SK-N-SH (cell line): ENCODE data around the gene ZNF335. TPM values are rescaled to one million over a fixed set of nuclear protein-coding genes. Genes with fewer than 3 reads are reported as not detected.
"Not testable (repeated sequence)": the region's sequence is repeated elsewhere in the genome, so short reads cannot be mapped to it uniquely, and the experiment has no call there.

Source experiments
- CTCF ChIA-PET: fragments of 300-600, 350-600 bp; formaldehyde crosslinking; extraction: SDS; loops from one replicate; lab custom pipeline; 2021; lab: Yijun Ruan, JAX
- POLR2A ChIA-PET: fragments of 350-600 bp; sonication (Branson Sonifier 250); formaldehyde crosslinking; extraction: SDS; loops from one replicate; lab custom pipeline; 2020; ENCODE audit warnings: antibody characterized with exemption, inconsistent platforms; lab: Yijun Ruan, JAX
- DNase-seq: peaks from one replicate; pipeline ENCODE4 v3.0.0; 2012
- H2AFZ ChIP-seq: fragments of 200-600 bp; sonication (generic); 2 replicates; pipeline ENCODE4 v1.8.1; 2016; ENCODE audit warnings: antibody characterized with exemption, mild to moderate bottlenecking, low read depth
- H3F3A ChIP-seq: fragments of 200-600 bp; sonication (generic); replicated peaks from 2 replicates; pipeline ENCODE3; 2016; ENCODE audit warnings: antibody characterized with exemption, mild to moderate bottlenecking; ENCODE audit not compliant: insufficient read depth
- H3K27ac ChIP-seq, 2 experiments: fragments of 200-500 bp in 1 of 2; fragments of 200-600 bp in 1 of 2; sonication (Bioruptor generic) in 1 of 2; sonication (generic), shearing (Covaris generic) in 1 of 2; 2 replicates each; pipeline versions ENCODE4 v1.5.1 to v1.6.1; 2014 to 2016; ENCODE audit warnings: low read depth in 2 of 2, inconsistent platforms in 1 of 2, low read length in 1 of 2, mild to moderate bottlenecking in 1 of 2, mixed read lengths in 1 of 2
- H3K27me3 ChIP-seq: fragments of 200-600 bp; sonication (generic), shearing (Covaris generic); 2 replicates; pipeline ENCODE4 v1.6.1; 2016; ENCODE audit warnings: mixed run types; ENCODE audit not compliant: insufficient read depth
- H3K36me3 ChIP-seq, 2 experiments: fragments of 200-500 bp in 1 of 2; fragments of 200-600 bp in 1 of 2; sonication (Bioruptor generic) in 1 of 2; sonication (generic) in 1 of 2; replicated peaks in 1 of 2; 2 replicates each; pipeline versions ENCODE3 to v1.5.1; 2014 to 2016; ENCODE audit warnings: low read length in 1 of 2, mild to moderate bottlenecking in 1 of 2; ENCODE audit not compliant: insufficient read depth in 2 of 2, control insufficient read depth in 1 of 2
- H3K4me1 ChIP-seq, 2 experiments: fragments of 200-500 bp in 1 of 2; fragments of 200-600 bp in 1 of 2; sonication (Bioruptor generic) in 1 of 2; sonication (generic), shearing (Covaris generic) in 1 of 2; 2 replicates each; pipeline versions ENCODE4 v1.5.1 to v1.6.1; 2014 to 2016; ENCODE audit warnings: low read depth in 1 of 2, low read length in 1 of 2, mixed run types in 1 of 2; ENCODE audit not compliant: insufficient read depth in 2 of 2, control insufficient read depth in 1 of 2
- H3K4me2 ChIP-seq: fragments of 200-600 bp; sonication (generic), shearing (Covaris generic); 2 replicates; pipeline ENCODE4 v1.6.1; 2017; ENCODE audit warnings: mixed run types
- H3K4me3 ChIP-seq, 2 experiments: fragments of 200-500 bp in 1 of 2; fragments of 200-600 bp in 1 of 2; sonication (Bioruptor generic) in 1 of 2; sonication (generic), shearing (Covaris generic) in 1 of 2; 2 replicates each; pipeline versions ENCODE4 v1.5.1 to v1.8.1; 2014 to 2016; ENCODE audit warnings: low read depth in 2 of 2, inconsistent platforms in 1 of 2, low read length in 1 of 2, mild to moderate bottlenecking in 1 of 2, mixed read lengths in 1 of 2, moderate library complexity in 1 of 2
- H3K79me2 ChIP-seq: fragments of 200-600 bp; sonication (generic); 2 replicates; pipeline ENCODE4 v1.8.1; 2017; ENCODE audit warnings: mild to moderate bottlenecking; ENCODE audit not compliant: insufficient read depth
- H3K9ac ChIP-seq: fragments of 200-600 bp; sonication (generic); 2 replicates; pipeline ENCODE4 v1.6.1; 2017; ENCODE audit warnings: mixed run types
- H3K9me2 ChIP-seq: fragments of 200-600 bp; sonication (generic); 2 replicates; pipeline ENCODE4 v1.6.1; 2017; ENCODE audit warnings: mixed run types
- H3K9me3 ChIP-seq: fragments of 200-600 bp; sonication (generic); 2 replicates; pipeline ENCODE4 v1.6.1; 2017; ENCODE audit warnings: mixed run types, mild to moderate bottlenecking, moderate library complexity
- H4K20me1 ChIP-seq: fragments of 200-600 bp; sonication (generic); 2 replicates; pipeline ENCODE4 v1.6.1; 2017; ENCODE audit warnings: mild to moderate bottlenecking, mixed run types; ENCODE audit not compliant: insufficient read depth
- CHD2 ChIP-seq: fragments of 150-350 bp; IDR thresholded peaks from 2 replicates; pipeline ENCODE4 v1.6.1; 2018; ENCODE audit warnings: low read length; ENCODE audit not compliant: partially characterized antibody
- CTCF ChIP-seq: fragments of 200-600 bp; sonication (generic); IDR thresholded peaks from 2 replicates; pipeline ENCODE4 v1.6.1; 2017; ENCODE audit warnings: antibody characterized with exemption, mild to moderate bottlenecking, moderate library complexity
- ELF1 ChIP-seq: IDR thresholded peaks from 2 replicates; pipeline ENCODE4 v1.4.0; 2012
- FOXJ3 ChIP-seq: sonication (generic); formaldehyde crosslinking; IDR thresholded peaks from 2 replicates; pipeline ENCODE4 v1.5.1; 2020; ENCODE audit warnings: mild to moderate bottlenecking, missing genetic modification reagents
- FOXM1 ChIP-seq: IDR thresholded peaks from 2 replicates; pipeline ENCODE4 v1.4.0; 2012; ENCODE audit warnings: low read depth, mild to moderate bottlenecking
- GABPA ChIP-seq: IDR thresholded peaks from 2 replicates; pipeline ENCODE4 v1.4.0; 2012; ENCODE audit warnings: low read depth, mild to moderate bottlenecking
- IRF3 ChIP-seq: fragments of 150-350 bp; IDR thresholded peaks from 2 replicates; pipeline ENCODE4 v1.6.1; 2016; ENCODE audit warnings: mild to moderate bottlenecking, low read depth, low read length
- JUND ChIP-seq: IDR thresholded peaks from 2 replicates; pipeline ENCODE4 v1.4.0; 2012
- MAX ChIP-seq: IDR thresholded peaks from 2 replicates; pipeline ENCODE4 v1.4.0; 2012; ENCODE audit warnings: low read depth
- MXI1 ChIP-seq: IDR thresholded peaks from 2 replicates; pipeline ENCODE4 v1.6.1; 2012; ENCODE audit warnings: mild to moderate bottlenecking, low read depth, low read length, improper control_type of control experiment
- NRF1 ChIP-seq: IDR thresholded peaks from 2 replicates; pipeline ENCODE4 v1.6.1; 2012; ENCODE audit warnings: low read depth, mild to moderate bottlenecking, low read length
- REST ChIP-seq: IDR thresholded peaks from 2 replicates; pipeline ENCODE4 v1.6.1; 2012; ENCODE audit warnings: mild to moderate bottlenecking, low read depth, low read length, moderate library complexity
- SMC3 ChIP-seq: IDR thresholded peaks from 2 replicates; pipeline ENCODE4 v1.6.1; 2012; ENCODE audit warnings: low read depth, low read length, improper control_type of control experiment
- TCF12 ChIP-seq: IDR thresholded peaks from 2 replicates; pipeline ENCODE4 v1.4.0; 2012
- ZBTB33 ChIP-seq: IDR thresholded peaks from 2 replicates; pipeline ENCODE4 v1.4.0; 2012; ENCODE audit warnings: low read depth, borderline replicate concordance
- WGBS: methylation state at CpG from one replicate; pipeline ENCODE4 v1.1.6; 2017; ENCODE audit warnings: low lambda C conversion rate; 5-methylcytosine and 5-hydroxymethylcytosine counted together
- polyA plus RNA-seq, 3 experiments: library from polyadenylated mRNA; depleted of rRNA; stranded (reverse); fragments of >200 nt; gene quantifications; 2 replicates each; pipeline ENCODE4 v1.2.3, GENCODE V29; 2012

Gene ZNF335
- polyA plus RNA-seq, 1 of the 3 experiments (the other 2 are of a cell fraction): 11.7 TPM

- TF ChIP-seq MXI1 (no peak), CTCF (no peak)
Measured at GRCh38 chr20:45902199-45902701, 69.8 kb downstream of the ZNF335 start (continued).

GRCh38 chr20:45901332-45901731, 70.7 kb downstream of the ZNF335 start:
- H3K27me3 ChIP-seq, H3K9me3 ChIP-seq, H3K4me3 ChIP-seq, H2AFZ ChIP-seq, POLR2A ChIA-PET, H3K79me2 ChIP-seq, H3K4me2 ChIP-seq, DNase-seq, H3K27ac ChIP-seq, H3K9ac ChIP-seq, H4K20me1 ChIP-seq, H3K9me2 ChIP-seq, H3K4me1 ChIP-seq: not testable (repeated sequence)
- 100% methylated on average over 6 of the region's 6 CpGs for WGBS
- CTCF ChIA-PET: interaction anchor here (4.2 kb wide), 1 partner anchor 10 kb away, joined by 16 read pairs; the partner anchor contains the start of genes CTSA and NEURL2
- Histone ChIP-seq H3F3A (peaks cover 20% of the 10 kb centered on the region), H3K36me3 (peaks cover 26 to 55% of the 10 kb centered on the region in 2 experiments)

GRCh38 chr20:45899046-45899835, 72.8 kb downstream of the ZNF335 start:
- ChIA-PET POLR2A (interaction anchor here (0.5 to 0.8 kb wide), 4 partner anchors 9 to 100 kb away, joined by 3 to 4 read pairs (median 3); no protein-coding TSS in a partner anchor), CTCF (interaction anchor here (1.1 to 4.2 kb wide), 2 partner anchors 8 to 100 kb away, joined by 3 to 16 read pairs; partner anchors contain the start of genes CTSA and NEURL2)
- Histone ChIP-seq H3K4me1 (no peaks in the 10 kb centered on the region), H3K4me2 (no peak overlapping the region), H4K20me1 (no peaks in the 10 kb centered on the region), H3K4me3 (no peak overlapping the region), H2AFZ (no peak overlapping the region), H3K9ac (no peak overlapping the region), H3K79me2 (no peaks in the 10 kb centered on the region; the same call in 1 of the 2 replicates), H3K27ac (no peak overlapping the region), H3K36me3 (peaks cover 29 to 49% of the 10 kb centered on the region in 2 experiments), H3F3A (peaks cover 16% of the 10 kb centered on the region), H3K27me3 (no peaks in the 10 kb centered on the region), H3K9me2 (no peaks in the 10 kb centered on the region), H3K9me3 (no peaks in the 10 kb centered on the region)
- no peak for DNase-seq
- 86% methylated on average over 10 of the region's 13 CpGs for WGBS
- TF ChIP-seq GABPA (no peak), REST (no peak), SMC3 (no peak), JUND (no peak), CHD2 (no peak), FOXM1 (no peak), TCF12 (no peak), FOXJ3 (CRISPR knock-in tag) (no peak), IRF3 (no peak), ELF1 (no peak), MAX (no peak), NRF1 (no peak), ZBTB33 (no peak)
